ENCODE measurements around the gene KIF16B.

Gene KIF16B

DNA sequence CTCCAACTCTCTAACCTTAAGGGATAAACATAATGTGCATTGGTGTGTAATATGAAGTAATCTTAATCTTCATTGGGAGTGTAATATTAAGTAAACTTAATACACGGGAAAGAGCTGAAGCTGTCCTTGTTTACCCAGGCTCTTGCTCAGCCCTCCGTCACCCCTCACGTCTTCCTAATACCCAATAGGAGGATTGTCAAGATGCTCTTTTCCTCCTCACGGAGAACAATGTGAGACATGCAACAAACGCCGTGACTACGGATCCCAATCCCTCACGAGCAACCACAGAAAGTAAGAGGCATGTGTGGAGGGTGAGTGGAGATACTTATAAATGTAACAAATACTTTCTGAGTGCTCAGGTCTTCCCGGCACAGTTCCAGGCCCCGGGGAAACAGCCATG, 11.0 kb downstream of the KIF16B start:
- DNase-seq (ENCODE audit: low read depth), result no peak
- no peak overlapping the region for H3K4me3 ChIP-seq (ENCODE audit: low read depth, low read length)

DNA sequence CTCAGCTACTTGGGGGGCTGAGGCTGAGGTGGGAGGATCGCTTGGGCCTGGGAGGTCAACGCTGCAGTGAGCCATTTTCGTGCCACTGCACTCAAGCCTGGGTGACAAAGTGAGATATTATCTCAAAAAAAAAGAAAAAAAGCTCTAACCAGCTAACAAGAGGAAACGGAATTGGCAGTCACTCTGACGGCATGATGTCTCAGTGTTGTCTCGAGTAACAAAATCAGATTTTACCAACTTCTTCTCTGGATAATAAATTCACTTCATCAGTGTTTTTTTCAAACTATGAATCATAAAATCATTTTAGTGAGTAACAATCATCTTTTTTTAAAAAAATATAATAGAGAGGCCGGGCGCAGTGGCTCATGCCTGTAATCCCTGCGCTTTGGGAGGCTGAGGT, 12.6 kb downstream of the KIF16B start:
- no peak for DNase-seq (ENCODE audit: low read depth)
- no peak overlapping the region for H3K4me3 ChIP-seq (ENCODE audit: low read depth, low read length)

DNA sequence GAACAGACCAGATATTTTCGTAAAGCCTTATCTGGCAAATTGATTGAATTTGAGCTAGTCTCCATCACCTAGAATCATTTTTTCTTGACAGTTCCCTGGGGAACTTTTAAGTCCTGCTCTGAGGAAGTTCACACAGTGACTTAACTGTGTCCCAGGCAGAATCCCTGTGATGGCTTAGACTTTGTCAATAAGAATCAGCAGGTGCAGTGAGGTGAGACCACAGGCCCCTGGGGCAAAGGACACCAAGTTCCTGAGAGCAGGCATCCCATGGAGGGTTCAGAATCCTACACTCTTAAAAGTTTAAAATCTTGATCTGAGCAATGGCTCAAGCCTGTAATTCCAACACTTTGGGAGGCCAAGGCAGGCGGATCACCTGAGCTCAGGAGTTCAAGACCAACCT, 13.0 kb downstream of the KIF16B start:
- DNase-seq (ENCODE audit: low read depth), result no peak
- no peak overlapping the region for H3K4me3 ChIP-seq (ENCODE audit: low read depth, low read length)

DNA sequence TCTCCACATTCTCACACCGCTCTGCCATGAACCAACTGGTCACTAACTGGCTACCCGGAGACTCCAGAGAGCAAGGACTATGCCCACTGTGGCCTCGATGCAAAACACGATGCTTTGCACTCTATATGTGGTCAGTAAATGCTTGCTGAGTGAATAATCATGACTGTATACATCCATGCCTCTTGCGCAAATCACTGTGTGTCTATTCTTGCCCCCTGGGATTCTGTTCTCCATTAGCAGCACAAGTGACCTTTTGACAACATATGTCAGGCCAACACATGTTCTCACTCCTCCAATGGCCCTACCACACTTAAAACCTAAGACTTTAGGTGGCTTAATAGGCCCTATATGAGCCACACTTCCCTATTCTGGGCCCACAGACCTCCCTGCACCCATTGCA, 16.9 kb downstream of the KIF16B start:
- DNase-seq (ENCODE audit: low read depth), result peak; percentile 83
- H3K4me3 ChIP-seq (ENCODE audit: low read depth, low read length), result no peak overlapping the region

DNA sequence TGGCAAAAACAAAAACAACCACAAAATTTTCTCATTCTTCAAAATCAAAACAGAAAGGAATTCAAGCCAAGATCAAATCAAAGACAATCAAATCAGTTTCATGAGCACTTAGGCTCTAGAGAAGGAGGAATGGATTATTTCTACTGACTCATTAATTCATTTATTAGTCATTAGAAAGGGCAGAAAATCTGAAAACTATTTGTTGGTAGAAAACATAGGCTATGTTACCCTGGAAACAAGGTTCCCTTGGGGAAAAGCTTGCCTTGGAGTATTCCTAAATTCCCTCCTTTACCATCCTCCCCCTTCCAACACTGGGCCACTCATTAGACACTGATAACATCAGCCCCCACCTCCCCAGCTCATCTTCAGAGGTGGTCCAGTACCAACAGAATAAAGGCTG, 17.5 kb downstream of the KIF16B start:
- DNase-seq (ENCODE audit: low read depth), result no peak
- H3K4me3 ChIP-seq (ENCODE audit: low read depth, low read length), result no peak overlapping the region

DNA sequence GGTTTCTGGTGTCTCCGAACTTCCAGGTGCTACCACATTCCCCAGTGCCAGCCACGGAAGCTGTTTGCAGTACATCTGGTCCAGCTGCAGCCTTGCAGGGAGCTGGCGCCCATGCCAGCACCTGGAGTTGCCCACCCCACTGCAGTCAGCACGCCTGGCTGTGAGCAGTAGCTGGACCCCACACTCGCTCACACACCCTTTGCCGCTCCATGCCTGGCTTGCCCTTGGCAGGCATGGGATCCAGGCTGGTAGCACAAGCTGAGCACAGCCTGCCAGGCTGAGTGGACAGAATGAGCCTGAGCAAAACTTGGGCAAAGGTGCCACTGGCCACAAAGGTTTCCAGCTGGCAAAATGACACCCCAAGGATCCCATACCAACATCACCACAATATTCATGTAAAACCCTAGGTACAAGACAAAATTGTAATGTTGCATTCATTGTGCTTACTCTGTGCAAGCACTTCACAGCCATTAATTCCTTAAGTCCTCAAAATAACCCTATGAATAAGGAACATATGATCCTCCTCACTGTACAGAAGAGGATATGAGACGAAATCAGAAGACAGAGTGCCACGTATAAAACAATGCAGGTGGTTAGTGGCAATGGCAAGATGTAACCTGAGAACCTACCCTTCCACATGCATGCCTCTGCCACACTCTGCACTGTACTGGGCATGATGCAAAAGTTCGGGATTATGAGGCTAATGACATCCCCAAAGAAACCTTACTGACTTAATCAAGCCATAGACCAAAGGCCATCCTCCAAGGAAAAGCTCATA, 18.3 kb downstream of the KIF16B start:
- no peak overlapping the region for H3K4me3 ChIP-seq (ENCODE audit: low read depth, low read length)
- DNase-seq (ENCODE audit: low read depth), result no peak

DNA sequence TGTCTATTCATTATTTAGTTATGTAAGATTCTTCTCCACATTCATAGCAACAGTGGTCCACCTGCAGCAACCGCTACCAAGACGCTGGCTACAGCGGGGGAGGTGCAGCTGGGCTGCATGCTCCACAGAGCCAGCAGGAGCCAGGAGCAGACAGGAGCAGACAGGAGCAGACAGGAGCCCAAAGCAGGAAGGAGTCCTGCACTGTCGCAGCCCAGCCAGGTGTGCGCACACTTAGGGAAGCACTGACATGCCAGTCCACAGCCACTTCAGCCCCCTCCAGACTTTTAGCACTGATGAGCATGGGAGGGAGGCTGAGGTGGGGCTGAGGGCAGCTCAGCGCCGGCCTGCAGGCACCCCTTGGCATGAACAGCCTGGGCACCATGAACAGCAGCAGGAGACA, 19.6 kb downstream of the KIF16B start:
- DNase-seq (ENCODE audit: low read depth), result no peak

DNA sequence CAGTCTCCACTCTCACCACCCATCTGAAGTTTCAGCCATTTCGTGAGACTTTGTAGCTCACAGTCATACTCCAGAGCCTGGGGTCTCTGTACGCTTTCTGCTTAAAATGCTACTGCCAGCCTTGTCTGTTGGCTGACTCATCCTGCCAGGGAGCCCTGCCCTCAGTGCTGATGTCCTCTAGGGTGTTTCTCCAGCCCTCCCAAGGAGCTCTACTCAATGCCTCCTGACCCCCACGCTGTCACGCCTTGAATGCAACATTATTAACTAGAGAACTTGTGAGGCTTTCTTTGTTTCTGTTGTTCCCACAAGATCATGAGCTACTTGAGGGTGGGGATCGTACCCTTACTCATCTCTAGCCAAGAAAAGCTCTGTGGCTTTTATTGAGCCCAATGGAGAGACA, 20.1 kb downstream of the KIF16B start:
- no peak for DNase-seq (ENCODE audit: low read depth)

More for the DNA sequence above, 19.6 kb downstream of the KIF16B start:
- H3K4me3 ChIP-seq (ENCODE audit: low read depth, low read length), result no peak overlapping the region

DNA sequence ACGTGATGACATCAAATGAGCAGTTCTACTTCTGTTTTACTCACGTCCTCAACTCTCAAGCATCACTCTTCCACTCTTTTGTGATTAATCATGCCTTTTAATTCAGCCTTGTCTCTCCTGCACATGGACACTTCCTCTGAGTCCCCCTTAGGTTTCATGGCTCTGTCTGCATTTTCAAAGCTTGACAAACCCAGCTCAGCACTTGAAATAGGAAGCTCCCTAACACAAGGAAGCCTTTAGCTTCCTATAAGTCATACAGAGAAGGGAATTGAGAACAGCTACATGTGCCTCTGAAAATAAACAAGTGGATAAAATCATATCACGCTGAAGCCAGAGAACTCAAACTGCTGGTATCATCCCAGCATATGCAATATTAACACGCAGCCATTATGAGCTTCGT, 21.2 kb downstream of the KIF16B start:
- DNase-seq (ENCODE audit: low read depth), result no peak

More for the DNA sequence above, 20.1 kb downstream of the KIF16B start:
- no peak overlapping the region for H3K4me3 ChIP-seq (ENCODE audit: low read depth, low read length)

DNA sequence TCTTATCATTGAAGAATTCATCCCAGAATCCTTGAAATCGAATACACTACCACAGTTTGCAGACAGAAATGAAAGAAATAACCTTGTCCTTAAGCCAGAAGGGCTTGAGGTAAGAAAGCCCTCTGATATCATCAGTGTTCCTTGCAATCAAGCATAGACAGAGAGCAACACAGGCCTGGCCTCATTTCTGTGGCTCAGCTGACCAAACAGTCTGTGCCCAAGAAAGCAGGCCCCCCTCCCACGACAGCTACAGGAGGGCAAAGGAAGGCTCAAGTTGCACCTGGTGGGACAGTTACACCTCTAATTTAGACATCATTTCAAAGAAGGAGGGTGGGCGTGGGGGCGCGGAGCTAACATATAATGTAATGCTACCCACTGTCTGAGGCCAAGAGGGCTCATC, 21.6 kb downstream of the KIF16B start:
- DNase-seq (ENCODE audit: low read depth), result no peak
- no peak overlapping the region for H3K4me3 ChIP-seq (ENCODE audit: low read depth, low read length)

More for the DNA sequence above, 21.2 kb downstream of the KIF16B start:
- H3K4me3 ChIP-seq (ENCODE audit: low read depth, low read length), result no peak overlapping the region

DNA sequence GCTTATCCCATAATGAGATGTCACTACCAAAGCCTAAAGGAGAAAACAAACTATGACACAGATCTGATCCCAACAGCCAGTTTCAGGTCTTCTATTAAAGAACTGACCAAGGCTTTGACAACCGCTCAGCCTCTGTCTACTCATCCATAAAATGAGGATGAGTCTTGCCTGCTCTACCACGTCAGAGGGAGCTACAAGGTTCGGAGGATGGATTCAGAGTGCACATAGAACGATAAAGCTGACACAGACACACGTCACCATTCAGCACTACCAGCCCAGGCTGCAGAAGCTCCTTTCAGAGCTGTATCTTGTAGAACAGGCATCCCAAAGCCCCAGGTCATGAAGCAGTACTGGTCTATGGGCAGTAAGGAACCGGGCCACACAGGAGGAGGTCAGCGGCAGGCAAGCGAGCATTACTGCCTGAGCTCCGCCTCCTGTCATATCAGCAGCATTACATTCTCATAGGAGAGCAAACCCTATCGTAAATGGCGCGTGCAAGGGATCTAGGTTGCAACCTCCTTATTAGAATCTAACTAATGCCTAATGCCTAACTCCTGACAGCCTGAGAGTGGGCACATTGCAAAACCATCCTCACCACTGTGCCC, 25.1 kb downstream of the KIF16B start:
- DNase-seq (ENCODE audit: low read depth), result no peak
- no peak overlapping the region for H3K4me3 ChIP-seq (ENCODE audit: low read depth, low read length)

DNA sequence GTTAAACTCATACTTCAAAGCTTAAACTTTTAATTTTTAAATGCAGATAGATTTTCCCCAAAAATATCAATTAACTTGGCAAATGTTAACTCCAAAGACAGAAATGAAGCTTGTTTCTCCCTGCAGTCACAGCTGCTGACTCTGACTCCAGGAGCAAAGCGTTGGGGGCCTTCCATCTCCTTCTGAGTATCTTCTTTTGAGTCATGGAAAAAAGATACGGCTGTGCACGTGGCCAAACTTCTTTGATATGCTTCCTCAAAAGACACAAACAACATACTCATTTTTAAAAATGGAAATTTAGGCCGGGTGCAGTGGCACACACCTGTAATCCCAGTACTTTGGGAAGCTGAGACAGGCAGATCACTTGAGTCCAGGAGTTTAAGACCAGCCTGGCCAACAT, 28.3 kb downstream of the KIF16B start:
- no peak overlapping the region for H3K4me3 ChIP-seq (ENCODE audit: low read depth, low read length)
- no peak for DNase-seq (ENCODE audit: low read depth)

DNA sequence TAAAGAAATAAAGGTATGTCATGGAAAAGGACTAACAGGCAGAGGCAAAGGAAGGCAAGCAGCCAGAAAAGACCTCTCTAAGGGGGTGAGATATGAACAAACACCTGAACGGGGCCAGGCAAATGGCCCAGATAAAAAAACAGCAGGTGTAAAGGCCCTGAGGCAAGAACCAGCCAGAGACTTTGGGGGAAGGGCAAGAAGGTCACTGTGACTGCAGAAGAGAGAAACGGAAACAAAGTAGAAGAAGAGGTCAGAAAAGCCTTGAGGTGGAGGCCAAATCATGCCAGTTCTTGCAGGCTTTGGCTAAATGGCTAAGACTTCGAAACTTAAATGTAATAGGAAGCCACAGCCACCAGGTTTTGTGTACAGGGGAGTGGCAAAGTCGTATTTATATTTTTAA, 30.8 kb downstream of the KIF16B start:
- no peak overlapping the region for H3K4me3 ChIP-seq (ENCODE audit: low read depth, low read length)
- no peak for DNase-seq (ENCODE audit: low read depth)

DNA sequence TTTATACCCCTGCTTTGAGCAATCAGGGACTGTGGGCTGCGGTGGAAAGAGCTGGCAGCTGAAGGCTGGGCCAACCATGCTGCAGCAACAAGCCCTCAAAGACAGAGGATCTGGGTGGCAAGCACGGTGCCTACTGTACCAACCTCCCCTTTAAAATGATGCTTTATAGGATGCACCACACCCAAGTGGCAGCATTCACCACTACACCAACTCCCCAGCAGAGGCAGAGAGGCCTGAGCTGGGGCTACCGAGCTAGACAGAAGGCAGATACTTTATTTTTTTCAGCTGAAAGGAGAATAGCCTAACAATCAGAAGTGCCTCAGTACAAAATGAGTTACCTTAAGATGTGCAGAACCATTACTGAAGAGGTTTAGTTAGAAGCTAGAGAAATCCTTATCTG, 31.4 kb downstream of the KIF16B start:
- H3K4me3 ChIP-seq (ENCODE audit: low read depth, low read length), result no peak overlapping the region
- no peak for DNase-seq (ENCODE audit: low read depth)

DNA sequence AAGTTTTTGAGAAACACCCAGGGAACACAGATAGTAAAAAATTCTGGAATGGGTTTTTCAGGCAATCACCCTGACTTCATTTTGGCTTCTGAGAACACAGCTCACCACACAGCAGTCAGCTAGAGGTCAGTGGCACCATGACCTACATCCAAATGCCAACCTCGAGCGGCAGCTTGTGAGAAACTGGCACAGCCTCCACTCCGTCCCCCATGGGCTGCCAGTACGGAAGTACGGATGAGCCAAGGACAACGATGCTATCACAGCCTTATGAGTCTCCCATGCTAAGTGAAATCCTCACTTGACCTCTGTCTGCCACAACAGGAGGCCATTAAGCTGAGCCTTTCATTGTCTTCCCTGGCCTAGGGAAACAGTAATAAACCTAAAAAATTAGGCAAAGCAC, 32.0 kb downstream of the KIF16B start:
- no peak overlapping the region for H3K4me3 ChIP-seq (ENCODE audit: low read depth, low read length)
- DNase-seq (ENCODE audit: low read depth), result no peak

DNA sequence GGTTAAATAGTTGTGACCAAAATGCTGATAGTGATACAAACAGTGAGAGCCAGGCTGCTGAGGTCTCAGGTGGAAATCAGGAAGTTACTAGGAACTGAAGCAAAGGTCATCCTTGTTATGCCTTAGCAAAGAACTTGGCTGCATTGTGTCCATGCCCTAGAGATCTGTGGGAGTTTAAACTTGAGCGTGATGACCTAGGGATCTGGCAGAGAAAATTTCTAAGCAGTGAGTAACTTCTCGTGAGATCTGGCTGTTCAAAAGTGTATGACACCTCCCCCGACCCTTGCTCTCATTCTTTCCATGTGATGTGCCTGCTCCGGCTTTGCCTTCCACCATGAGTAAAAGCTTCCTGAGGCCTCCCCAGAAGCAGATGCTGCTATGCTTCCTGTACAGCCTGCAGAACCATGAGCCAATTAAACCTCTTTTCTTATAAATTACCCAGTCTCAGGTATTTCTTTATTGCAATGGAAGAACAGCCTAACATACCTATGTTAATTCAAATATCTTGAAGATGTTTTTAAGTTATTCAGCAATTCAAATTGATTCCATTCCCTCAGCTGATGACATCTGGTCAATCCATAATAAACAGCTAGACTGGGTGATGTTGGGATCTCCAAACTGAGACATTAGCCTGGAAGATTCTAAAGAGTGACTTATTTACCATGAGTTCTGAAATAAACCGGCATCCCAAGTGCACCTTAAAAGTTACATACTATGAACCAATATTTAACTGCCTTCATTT, 33.8 kb downstream of the KIF16B start:
- H3K4me3 ChIP-seq (ENCODE audit: low read depth, low read length), result no peak overlapping the region
- no peak for DNase-seq (ENCODE audit: low read depth)

DNA sequence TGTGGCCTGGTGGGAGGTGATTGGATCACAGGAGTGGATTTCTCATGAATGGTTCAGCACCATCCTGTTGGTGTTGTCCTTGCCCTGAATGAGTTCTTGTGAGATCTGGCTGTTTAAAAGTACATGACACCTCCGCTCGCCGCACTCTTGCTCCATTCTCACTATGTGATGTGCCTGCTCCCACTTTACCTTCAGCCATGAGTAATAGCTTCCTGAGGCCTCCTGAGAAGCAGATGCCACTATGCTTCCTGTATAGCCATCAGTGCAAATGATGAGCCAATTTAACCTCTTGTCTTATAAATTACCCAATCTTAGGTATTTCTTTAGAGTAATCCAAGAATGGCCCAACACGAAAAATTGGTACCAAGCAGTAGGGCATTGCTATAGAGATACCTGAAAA, 34.5 kb downstream of the KIF16B start:
- no peak for DNase-seq (ENCODE audit: low read depth)
- H3K4me3 ChIP-seq (ENCODE audit: low read depth, low read length), result no peak overlapping the region

DNA sequence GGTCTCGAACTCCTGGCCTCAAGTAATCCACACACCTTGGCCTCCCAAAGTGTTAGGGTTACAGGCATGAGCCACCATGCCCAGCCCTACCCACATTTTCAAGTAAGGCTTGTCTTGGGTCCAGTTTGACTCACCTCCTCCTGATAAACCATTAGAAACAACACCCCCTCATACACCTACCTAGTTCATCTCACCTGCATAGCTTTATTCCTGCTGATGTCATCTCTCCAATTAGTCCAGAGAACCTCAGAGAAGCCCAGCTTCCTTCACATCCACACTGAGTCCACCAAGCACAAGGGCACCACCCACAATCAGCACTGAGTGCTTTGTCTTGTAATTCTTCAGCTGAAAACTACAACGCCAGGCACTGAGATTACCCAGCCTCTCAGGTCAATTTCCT, 35.3 kb downstream of the KIF16B start:
- no peak overlapping the region for H3K4me3 ChIP-seq (ENCODE audit: low read depth, low read length)
- no peak for DNase-seq (ENCODE audit: low read depth)

DNA sequence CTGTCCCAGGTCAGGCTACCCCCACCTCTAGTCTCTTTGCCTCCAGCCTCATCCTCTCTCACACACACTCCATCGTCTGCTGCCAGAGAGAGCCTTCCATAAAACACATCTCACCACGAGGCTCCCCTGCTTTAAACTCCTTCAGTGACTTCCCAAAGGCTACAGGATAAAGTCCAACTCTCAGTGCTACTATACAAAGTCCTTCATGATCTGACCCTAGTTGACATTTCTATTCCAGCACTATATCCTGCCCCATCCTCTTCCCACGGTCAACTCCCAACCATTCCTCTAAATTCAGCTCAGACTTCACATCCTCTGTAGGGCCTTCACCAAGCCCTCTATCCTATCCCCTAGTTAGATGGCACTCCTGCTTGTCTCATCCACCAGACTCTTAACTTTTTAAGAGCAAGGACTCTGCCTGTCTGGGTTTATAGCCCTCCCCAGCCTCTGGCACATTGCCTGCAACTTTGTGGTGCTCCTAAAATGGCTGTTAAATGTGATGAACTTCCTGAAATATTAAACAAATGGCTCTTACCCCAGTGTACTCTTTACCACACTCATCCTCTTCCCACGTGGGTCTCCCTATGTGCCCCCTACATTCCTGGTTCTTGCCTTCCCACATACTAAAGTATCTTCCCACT, 36.1 kb downstream of the KIF16B start:
- no peak for DNase-seq (ENCODE audit: low read depth)

DNA sequence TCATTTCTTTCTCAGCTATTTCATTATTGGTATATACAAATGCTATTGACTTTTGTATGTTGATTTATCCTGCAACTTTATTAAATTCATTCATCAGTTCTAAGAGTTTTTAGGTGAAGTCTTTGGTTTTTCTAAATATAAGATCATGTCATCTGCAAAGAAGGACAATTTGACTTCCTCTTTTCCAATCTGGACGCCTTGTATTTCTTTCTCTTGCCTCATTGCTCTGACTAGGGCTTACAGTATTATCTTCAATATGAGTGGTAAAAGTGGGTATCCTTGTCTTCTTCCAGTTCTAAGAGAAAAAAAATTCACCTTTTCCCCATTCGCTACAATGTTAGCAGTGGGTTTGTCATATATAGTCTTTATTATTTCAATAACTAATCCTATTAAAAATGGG, 38.0 kb downstream of the KIF16B start:
- no peak for DNase-seq (ENCODE audit: low read depth)
- no peak overlapping the region for H3K4me3 ChIP-seq (ENCODE audit: low read depth, low read length)

More for the DNA sequence above, 36.1 kb downstream of the KIF16B start:
- no peak overlapping the region for H3K4me3 ChIP-seq (ENCODE audit: low read depth, low read length)
